ENCODE results near the gene TNFSF13B.

DNA sequence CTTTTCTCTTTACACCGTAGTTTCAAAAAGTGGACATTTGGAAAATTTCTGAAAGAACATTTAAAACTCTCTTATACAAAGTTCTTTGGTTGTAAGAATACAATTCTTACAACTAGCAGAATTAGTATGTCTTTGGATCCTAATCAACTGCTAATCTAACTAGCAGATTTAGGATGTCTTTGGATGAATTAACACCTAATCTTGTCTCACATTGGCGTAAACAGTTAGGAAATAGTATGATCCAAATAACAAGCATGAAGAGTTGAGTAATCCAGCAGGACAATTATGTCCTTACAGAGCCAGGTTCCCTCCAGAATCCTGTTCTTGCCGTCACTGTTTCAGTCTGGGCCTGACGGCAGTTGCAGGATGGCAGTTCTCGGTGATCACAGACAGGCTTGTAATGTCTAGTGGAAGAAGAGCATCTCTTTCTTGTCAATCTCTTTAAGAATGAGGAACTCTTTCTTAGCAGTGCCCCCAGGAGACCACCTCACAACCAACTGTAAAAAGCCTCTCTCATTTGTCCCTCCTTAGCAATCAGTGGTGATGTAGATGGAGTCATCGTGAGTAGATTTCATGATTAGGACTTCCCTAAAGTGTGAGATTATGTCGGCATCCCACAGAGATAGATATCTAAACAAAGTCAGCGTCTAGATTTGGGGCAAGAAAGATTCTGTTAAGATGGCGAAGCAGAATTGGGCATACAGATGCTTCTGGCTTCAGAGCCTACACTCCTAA is 5.7 kb upstream of the TNFSF13B start:
- TF ChIP-seq, protein P1, sequence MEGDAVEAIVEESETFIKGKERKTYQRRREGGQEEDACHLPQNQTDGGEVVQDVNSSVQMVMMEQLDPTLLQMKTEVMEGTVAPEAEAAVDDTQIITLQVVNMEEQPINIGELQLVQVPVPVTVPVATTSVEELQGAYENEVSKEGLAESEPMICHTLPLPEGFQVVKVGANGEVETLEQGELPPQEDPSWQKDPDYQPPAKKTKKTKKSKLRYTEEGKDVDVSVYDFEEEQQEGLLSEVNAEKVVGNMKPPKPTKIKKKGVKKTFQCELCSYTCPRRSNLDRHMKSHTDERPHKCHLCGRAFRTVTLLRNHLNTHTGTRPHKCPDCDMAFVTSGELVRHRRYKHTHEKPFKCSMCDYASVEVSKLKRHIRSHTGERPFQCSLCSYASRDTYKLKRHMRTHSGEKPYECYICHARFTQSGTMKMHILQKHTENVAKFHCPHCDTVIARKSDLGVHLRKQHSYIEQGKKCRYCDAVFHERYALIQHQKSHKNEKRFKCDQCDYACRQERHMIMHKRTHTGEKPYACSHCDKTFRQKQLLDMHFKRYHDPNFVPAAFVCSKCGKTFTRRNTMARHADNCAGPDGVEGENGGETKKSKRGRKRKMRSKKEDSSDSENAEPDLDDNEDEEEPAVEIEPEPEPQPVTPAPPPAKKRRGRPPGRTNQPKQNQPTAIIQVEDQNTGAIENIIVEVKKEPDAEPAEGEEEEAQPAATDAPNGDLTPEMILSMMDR (IDR thresholded peaks at IDR 0.05 in 8 of 11, conservative IDR thresholded peaks at IDR 0.05 in 3 of 11): no peak
- no peak for TF ChIP-seq POLR2AphosphoS5 (IDR thresholded peaks at IDR 0.05)
- TF ChIP-seq POLR2A (IDR thresholded peaks at IDR 0.05): no peak

Measured in spleen (tissue), 7 donors.